ENCODE measurements around the gene CSF1.
A peak's percentile ranks its signal among the peaks of the same experiment; 100 is the strongest.
"Not testable (repeated sequence)": the region's sequence is repeated elsewhere in the genome, so short reads cannot be mapped to it uniquely, and the experiment has no call there.

CSF1 gene

GRCh38 chr1:109920391-109920790 is 9.7 kb downstream of the CSF1 start:
- H3K27me3 Mint-ChIP-seq, ATAC-seq, DNase-seq, H3K9me3 Mint-ChIP-seq, H3K4me3 Mint-ChIP-seq, H3K4me1 Mint-ChIP-seq, H3K27ac Mint-ChIP-seq: not testable (repeated sequence)

DNA sequence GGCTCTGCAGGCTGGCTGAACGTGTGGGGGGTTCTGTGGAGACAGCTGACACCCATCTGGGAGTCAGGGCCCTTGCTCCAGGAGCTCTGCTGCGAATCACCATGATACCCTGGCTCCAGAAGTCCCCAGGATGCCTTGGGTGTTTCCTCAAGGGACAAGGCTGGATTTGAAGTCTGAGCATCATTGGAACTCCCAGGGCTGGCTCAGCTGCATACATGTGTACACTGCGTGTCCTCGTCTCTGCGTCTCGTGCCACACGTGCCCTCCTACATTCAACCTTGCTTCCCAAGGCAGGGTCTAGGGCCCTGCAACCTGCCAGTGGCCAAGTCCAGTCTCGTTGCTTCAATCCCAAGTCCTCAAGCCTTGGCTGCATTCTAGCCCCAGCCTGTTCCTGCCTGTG is 11.7 kb downstream of the CSF1 start:
- DNase-seq (no peak), ATAC-seq (no peak)
- Mint-ChIP-seq H3K27ac (no peak overlapping the region), H3K9me3 (no peaks in the 10 kb centered on the region), H3K4me3 (no peak overlapping the region), H3K4me1 (no peaks in the 10 kb centered on the region), H3K27me3 (no peaks in the 10 kb centered on the region)

DNA sequence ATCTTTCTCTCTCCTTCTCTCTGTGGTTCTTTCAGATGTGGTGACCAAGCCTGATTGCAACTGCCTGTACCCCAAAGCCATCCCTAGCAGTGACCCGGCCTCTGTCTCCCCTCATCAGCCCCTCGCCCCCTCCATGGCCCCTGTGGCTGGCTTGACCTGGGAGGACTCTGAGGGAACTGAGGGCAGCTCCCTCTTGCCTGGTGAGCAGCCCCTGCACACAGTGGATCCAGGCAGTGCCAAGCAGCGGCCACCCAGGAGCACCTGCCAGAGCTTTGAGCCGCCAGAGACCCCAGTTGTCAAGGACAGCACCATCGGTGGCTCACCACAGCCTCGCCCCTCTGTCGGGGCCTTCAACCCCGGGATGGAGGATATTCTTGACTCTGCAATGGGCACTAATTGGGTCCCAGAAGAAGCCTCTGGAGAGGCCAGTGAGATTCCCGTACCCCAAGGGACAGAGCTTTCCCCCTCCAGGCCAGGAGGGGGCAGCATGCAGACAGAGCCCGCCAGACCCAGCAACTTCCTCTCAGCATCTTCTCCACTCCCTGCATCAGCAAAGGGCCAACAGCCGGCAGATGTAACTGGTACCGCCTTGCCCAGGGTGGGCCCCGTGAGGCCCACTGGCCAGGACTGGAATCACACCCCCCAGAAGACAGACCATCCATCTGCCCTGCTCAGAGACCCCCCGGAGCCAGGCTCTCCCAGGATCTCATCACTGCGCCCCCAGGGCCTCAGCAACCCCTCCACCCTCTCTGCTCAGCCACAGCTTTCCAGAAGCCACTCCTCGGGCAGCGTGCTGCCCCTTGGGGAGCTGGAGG is 12.7 kb downstream of the CSF1 start:
- H3K27ac Mint-ChIP-seq: peak overlapping the region; percentile 48 to 68
- H3K9me3 Mint-ChIP-seq: no peaks in the 10 kb centered on the region
- no peak overlapping the region for H3K4me3 Mint-ChIP-seq
- DNase-seq (no peak), ATAC-seq (peak; percentile 26)
- H3K27me3 Mint-ChIP-seq: no peaks in the 10 kb centered on the region
- H3K4me1 Mint-ChIP-seq: no peaks in the 10 kb centered on the region

DNA sequence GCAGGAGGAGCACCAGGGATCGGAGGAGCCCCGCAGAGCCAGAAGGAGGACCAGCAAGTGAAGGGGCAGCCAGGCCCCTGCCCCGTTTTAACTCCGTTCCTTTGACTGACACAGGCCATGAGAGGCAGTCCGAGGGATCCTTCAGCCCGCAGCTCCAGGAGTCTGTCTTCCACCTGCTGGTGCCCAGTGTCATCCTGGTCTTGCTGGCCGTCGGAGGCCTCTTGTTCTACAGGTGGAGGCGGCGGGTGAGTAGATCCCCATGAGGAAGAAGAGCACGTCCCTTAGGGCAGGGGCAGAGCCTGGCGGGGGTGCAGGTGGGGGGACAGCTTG is 13.3 kb downstream of the CSF1 start:
- Mint-ChIP-seq H3K27ac (peak overlapping the region; percentile 8 to 74), H3K4me1 (no peaks in the 10 kb centered on the region), H3K27me3 (no peaks in the 10 kb centered on the region), H3K4me3 (no peak overlapping the region), H3K9me3 (no peaks in the 10 kb centered on the region)
- DNase-seq (no peak), ATAC-seq (no peak)

DNA sequence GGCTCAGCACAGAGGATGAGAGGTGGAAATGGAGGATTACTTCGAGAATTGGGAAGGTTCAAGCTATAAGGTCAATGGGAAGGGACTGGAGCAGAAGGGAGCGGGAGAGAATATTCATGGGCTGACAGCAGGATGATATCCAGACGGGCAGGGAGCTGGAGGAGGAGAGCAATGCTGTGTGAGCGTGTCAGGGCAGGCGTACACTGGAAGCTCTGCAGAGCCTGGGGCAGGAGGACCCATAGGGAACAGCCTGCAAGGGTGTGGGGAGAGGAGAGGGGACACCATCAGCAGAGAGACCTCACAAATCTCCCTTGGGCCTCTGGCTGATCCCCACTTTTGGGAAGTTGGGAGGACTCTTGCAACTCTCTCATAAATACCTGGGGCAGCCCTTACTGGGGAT is 13.7 kb downstream of the CSF1 start:
- H3K27ac Mint-ChIP-seq: peak overlapping the region; percentile 41 to 74

DNA sequence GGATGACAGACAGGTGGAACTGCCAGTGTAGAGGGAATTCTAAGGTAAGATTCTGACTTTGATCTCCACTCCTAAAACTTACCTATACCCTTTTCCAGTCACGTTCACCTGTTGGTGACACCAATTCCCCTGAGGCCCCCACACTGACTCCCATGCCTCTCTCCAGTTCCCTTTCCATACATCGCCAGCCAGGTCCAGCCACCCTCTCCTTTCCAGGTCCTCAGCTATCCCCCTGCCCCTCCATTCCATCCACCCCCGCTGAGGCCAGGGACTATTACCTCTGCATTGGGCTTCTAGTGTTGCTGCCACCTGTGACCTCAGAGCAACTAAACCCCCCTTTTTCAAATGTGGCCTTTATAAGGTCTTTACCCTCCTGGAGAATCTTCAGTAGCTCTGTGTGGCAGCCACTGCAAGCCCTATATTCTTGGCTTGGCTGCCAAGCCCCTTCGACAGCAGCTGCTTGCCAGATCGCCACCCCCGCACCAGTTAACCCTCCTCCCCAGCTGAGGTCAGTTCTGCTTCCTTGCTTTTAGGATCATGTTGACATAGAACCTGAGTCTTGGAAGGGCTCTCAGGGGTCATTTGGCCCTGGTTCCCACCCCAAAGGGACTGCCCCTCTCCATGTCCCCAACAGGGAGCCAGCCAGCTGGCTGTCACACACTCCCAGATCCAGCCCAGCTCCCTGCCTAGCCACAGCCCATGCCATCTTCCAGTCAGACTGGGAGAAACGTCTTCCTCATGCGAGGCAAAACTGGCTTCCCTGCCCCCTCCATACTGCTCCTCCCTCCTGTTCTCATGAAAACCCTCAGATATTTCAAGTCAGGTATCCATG is 14.7 kb downstream of the CSF1 start:
- H3K4me3 Mint-ChIP-seq: no peak overlapping the region
- ATAC-seq (no peak), DNase-seq (no peak)
- H3K9me3 Mint-ChIP-seq: no peaks in the 10 kb centered on the region
- H3K27ac Mint-ChIP-seq: peak overlapping the region in 1 of 2 donors; percentile 10
- no peaks in the 10 kb centered on the region for H3K27me3 Mint-ChIP-seq
- no peaks in the 10 kb centered on the region for H3K4me1 Mint-ChIP-seq

More for the DNA sequence above, 13.7 kb downstream of the CSF1 start:
- no peak overlapping the region for H3K4me3 Mint-ChIP-seq
- no peaks in the 10 kb centered on the region for H3K4me1 Mint-ChIP-seq
- DNase-seq (no peak), ATAC-seq (no peak)
- no peaks in the 10 kb centered on the region for H3K27me3 Mint-ChIP-seq
- H3K9me3 Mint-ChIP-seq: no peaks in the 10 kb centered on the region

GRCh38 chr1:109926662-109927300 is 16.1 kb downstream of the CSF1 start:
- H3K27ac Mint-ChIP-seq: peak overlapping the region in 1 of 2 donors; percentile 61
- H3K27me3 Mint-ChIP-seq: no peaks in the 10 kb centered on the region
- H3K4me3 Mint-ChIP-seq: no peak overlapping the region
- ATAC-seq (no peak), DNase-seq (no peak)
- no peaks in the 10 kb centered on the region for H3K9me3 Mint-ChIP-seq
- no peaks in the 10 kb centered on the region for H3K4me1 Mint-ChIP-seq

DNA sequence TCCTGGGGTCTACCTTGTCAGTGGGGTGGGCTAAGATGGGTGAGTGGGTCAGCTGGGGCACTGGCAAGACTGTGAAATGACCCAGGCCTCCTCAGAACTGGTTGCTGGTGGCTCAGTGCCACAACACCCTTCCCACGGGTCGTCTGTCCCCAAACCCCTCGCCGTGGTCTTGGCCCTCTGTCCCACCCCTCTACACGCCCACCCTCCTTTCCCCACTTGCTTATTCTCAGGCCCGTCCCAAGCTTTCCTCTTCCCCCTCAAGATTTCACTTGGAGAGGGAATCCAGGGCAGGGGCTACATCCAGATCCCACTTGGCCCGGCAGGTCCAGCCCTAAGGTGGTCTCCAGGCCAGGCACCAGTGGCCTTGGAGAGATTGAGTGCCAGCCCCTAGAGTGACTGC is 16.7 kb downstream of the CSF1 start:
- Mint-ChIP-seq H3K27ac (peak overlapping the region in 1 of 2 donors; percentile 60), H3K4me1 (no peaks in the 10 kb centered on the region), H3K4me3 (no peak overlapping the region), H3K27me3 (no peaks in the 10 kb centered on the region), H3K9me3 (no peaks in the 10 kb centered on the region)
- ATAC-seq (no peak), DNase-seq (no peak)

DNA sequence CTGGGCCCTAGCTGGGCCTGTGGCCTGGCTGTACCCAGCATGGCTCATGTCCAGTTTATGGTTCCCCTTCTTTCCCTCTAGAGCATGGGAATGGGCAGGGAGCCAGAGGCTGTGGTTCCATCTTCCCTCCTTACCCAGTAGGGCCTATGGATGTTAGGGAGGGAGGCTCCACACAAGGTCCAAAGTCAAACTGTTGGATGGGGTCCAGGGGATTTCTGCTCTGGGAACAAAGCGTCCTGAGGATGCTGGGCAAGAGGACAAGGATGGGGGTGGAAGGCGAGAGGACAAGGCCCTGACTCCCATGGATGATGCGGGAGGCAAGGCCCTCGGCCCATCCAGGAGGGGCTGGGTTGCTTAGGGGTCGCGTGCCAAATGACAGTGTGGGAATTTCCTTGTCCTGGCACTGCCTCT is 17.3 kb downstream of the CSF1 start:
- no peaks in the 10 kb centered on the region for H3K9me3 Mint-ChIP-seq
- no peaks in the 10 kb centered on the region for H3K4me1 Mint-ChIP-seq
- no peak for DNase-seq
- no peak overlapping the region for H3K27ac Mint-ChIP-seq
- no peaks in the 10 kb centered on the region for H3K27me3 Mint-ChIP-seq
- H3K4me3 Mint-ChIP-seq: no peak overlapping the region
- no peak for ATAC-seq

DNA sequence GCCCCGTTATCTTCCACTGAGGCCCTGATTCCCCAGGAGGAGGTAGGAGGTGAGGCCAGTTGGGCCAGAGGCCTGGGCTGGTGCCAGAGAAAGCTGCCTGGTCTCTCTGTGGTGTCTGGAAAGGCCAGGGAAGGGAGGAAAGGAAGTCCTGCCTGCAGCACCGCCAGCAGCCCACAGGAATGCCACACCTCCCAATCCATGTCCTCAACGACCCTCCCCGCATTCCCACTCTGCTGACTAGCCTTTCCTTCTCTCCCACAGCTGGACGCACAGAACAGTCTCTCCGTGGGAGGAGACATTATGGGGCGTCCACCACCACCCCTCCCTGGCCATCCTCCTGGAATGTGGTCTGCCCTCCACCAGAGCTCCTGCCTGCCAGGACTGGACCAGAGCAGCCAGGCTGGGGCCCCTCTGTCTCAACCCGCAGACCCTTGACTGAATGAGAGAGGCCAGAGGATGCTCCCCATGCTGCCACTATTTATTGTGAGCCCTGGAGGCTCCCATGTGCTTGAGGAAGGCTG is 18.0 kb downstream of the CSF1 start:
- H3K9me3 Mint-ChIP-seq: no peaks in the 10 kb centered on the region
- no peaks in the 10 kb centered on the region for H3K27me3 Mint-ChIP-seq
- ATAC-seq (no peak), DNase-seq (no peak)
- H3K4me3 Mint-ChIP-seq: no peak overlapping the region
- peaks cover 4% of the 10 kb centered on the region for H3K4me1 Mint-ChIP-seq
- no peak overlapping the region for H3K27ac Mint-ChIP-seq

GRCh38 chr1:109929170-109929569 is 18.5 kb downstream of the CSF1 start:
- DNase-seq (no peak), ATAC-seq (peak; percentile 5)
- H3K4me1 Mint-ChIP-seq: peaks cover 8% of the 10 kb centered on the region
- H3K4me3 Mint-ChIP-seq: no peak overlapping the region
- H3K27me3 Mint-ChIP-seq: no peaks in the 10 kb centered on the region
- H3K9me3 Mint-ChIP-seq: no peaks in the 10 kb centered on the region
- H3K27ac Mint-ChIP-seq: peak overlapping the region in 1 of 2 donors; percentile 59

- ATAC-seq (peak; percentile 8), DNase-seq (no peak)
- peak overlapping the region in 1 of 2 donors; percentile 82 for H3K27ac Mint-ChIP-seq
- H3K27me3 Mint-ChIP-seq: no peaks in the 10 kb centered on the region
- H3K4me1 Mint-ChIP-seq: peaks cover 8% of the 10 kb centered on the region
- no peaks in the 10 kb centered on the region for H3K9me3 Mint-ChIP-seq
- no peak overlapping the region for H3K4me3 Mint-ChIP-seq
Observed at GRCh38 chr1:109929588-109930251, 19.1 kb downstream of the CSF1 start.

GRCh38 chr1:109930252-109930993 is 19.8 kb downstream of the CSF1 start:
- Mint-ChIP-seq H3K4me1 (peaks cover 8% of the 10 kb centered on the region), H3K4me3 (no peak overlapping the region), H3K27ac (no peak overlapping the region), H3K27me3 (no peaks in the 10 kb centered on the region), H3K9me3 (peaks cover under 1 to 2% of the 10 kb centered on the region in 2 donors)
- ATAC-seq: no peak
- no peak for DNase-seq

DNA sequence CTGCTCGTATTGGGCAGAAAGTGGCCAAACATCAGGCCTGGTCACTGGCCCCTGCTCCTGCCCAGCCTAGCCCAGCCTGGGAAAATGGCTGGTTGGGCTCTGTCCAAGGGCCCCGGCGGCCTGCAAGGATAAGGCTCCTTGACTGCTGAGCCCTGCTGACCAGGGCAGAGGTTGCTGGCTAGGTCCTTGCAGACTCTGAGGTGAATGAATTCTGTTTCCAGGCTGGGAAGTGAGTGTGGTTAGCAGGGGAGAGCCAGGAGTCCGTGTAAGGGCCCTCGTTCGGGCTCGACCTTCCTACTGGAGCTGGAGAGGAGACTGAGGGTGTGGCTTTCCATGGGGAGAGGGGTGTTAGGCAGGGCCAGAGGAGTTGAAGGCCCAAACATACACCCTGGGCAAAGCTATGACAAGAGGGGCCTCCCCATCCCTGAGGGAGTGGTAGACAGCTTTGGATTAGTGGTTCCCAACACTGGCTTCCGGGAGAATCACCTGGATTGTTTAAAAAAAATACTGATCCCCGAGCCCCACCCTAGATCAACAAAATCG is 20.6 kb downstream of the CSF1 start:
- ATAC-seq: no peak
- H3K9me3 Mint-ChIP-seq: peaks cover 9% of the 10 kb centered on the region in 2 donors
- H3K27ac Mint-ChIP-seq: no peak overlapping the region
- DNase-seq: no peak
- H3K4me1 Mint-ChIP-seq: peaks cover 8% of the 10 kb centered on the region
- no peaks in the 10 kb centered on the region for H3K27me3 Mint-ChIP-seq
- H3K4me3 Mint-ChIP-seq: no peak overlapping the region

Data from stimulated activated naive CD8-positive, alpha-beta T cell treated with anti-CD3 and anti-CD28 coated beads, Interleukin-15, amount 100 ng/mL, for 72 hours (primary cell).